ENCODE data around the gene ZNF547. TPM values are rescaled to one million over a fixed set of nuclear protein-coding genes. Genes with fewer than 3 reads are reported as not detected.
"Not testable (repeated sequence)": the region's sequence is repeated elsewhere in the genome, so short reads cannot be mapped to it uniquely, and the experiment has no call there.

ZNF547 gene
- polyA plus RNA-seq, 3 donors: 0.30 to 0.32 TPM; not detected in 1

- no peak overlapping the region for H3K4me3 Mint-ChIP-seq
- Histone ChIP-seq H2AFZ (ENCODE audit: insufficient read depth, low read depth, low read length, poor library complexity, severe bottlenecking) (no peak overlapping the region), H3K79me2 (ENCODE audit: insufficient read depth, low read length) (peaks cover 10% of the 10 kb centered on the region), H3K36me3 (replicated peaks in 1 of 2; ENCODE audit: control insufficient read depth in 1 of 2, insufficient read depth in 2 of 2, low read length in 2 of 2) (peaks cover 0 to 9% of the 10 kb centered on the region in 2 donors), H3K27me3 (ENCODE audit: control insufficient read depth in 2 of 2, insufficient read depth in 2 of 2, low read length in 2 of 2) (no peaks in the 10 kb centered on the region), H3K4me1 (ENCODE audit: control insufficient read depth in 1 of 2, insufficient read depth in 2 of 2, low read length in 2 of 2) (peaks cover 12 to 14% of the 10 kb centered on the region in 2 donors), H3K4me2 (replicated peaks; ENCODE audit: extremely low read depth, low read length, poor library complexity, severe bottlenecking) (no peak overlapping the region), H4K20me1 (ENCODE audit: insufficient read depth, low read length) (no peaks in the 10 kb centered on the region), H3K27ac (ENCODE audit: low read depth in 1 of 2, low read length in 2 of 2) (no peak overlapping the region), H3K9ac (ENCODE audit: insufficient read depth, low read length, poor library complexity, severe bottlenecking) (no peak overlapping the region), H3K9me3 (replicated peaks in 1 of 2; ENCODE audit: control insufficient read depth in 1 of 2, insufficient read depth in 1 of 2, low read length in 2 of 2) (peaks cover 14 to 48% of the 10 kb centered on the region in 2 donors), H3K4me3 (replicated peaks in 1 of 3; ENCODE audit: low read depth in 2 of 3, low read length in 3 of 3) (no peak overlapping the region)
- intact Hi-C loops (cut with micrococcal nuclease): loop anchor here in 1 of 2 donors (10.0 kb wide), 2 partner anchors 68 to 818 kb away; partner anchors contain the start of genes ZNF274 and ZNF749
- peaks cover 23 to 35% of the 10 kb centered on the region in 2 donors for H3K36me3 Mint-ChIP-seq
- no peak overlapping the region for H3K27ac Mint-ChIP-seq
- DNase-seq: no peak
- peaks cover 36 to 79% (median 58%) of the 10 kb centered on the region in 7 donors for H3K9me3 Mint-ChIP-seq
- peaks cover 10% of the 10 kb centered on the region for H3K4me1 Mint-ChIP-seq
- TF ChIP-seq, protein P1, sequence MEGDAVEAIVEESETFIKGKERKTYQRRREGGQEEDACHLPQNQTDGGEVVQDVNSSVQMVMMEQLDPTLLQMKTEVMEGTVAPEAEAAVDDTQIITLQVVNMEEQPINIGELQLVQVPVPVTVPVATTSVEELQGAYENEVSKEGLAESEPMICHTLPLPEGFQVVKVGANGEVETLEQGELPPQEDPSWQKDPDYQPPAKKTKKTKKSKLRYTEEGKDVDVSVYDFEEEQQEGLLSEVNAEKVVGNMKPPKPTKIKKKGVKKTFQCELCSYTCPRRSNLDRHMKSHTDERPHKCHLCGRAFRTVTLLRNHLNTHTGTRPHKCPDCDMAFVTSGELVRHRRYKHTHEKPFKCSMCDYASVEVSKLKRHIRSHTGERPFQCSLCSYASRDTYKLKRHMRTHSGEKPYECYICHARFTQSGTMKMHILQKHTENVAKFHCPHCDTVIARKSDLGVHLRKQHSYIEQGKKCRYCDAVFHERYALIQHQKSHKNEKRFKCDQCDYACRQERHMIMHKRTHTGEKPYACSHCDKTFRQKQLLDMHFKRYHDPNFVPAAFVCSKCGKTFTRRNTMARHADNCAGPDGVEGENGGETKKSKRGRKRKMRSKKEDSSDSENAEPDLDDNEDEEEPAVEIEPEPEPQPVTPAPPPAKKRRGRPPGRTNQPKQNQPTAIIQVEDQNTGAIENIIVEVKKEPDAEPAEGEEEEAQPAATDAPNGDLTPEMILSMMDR (IDR thresholded peaks at IDR 0.05): no peak
- WGBS (ENCODE audit: insufficient coverage): no CpG with 5 or more reads among the region's 2 CpGs
- H3K27me3 Mint-ChIP-seq (ENCODE audit: low read depth in 3 of 3): peaks cover 0 to 3% (median 2%) of the 10 kb centered on the region in 3 donors
Observed at GRCh38 chr19:57366776-57367175, 3.4 kb downstream of the ZNF547 start.

GRCh38 chr19:57374179-57374578, 10.8 kb downstream of the ZNF547 start:
- Histone ChIP-seq H3K4me1 (ENCODE audit: control insufficient read depth in 1 of 2, insufficient read depth in 2 of 2, low read length in 2 of 2) (no peaks in the 10 kb centered on the region), H3K27ac (ENCODE audit: low read depth in 1 of 2, low read length in 2 of 2) (no peak overlapping the region), H3K4me3 (replicated peaks in 1 of 3; ENCODE audit: low read depth in 2 of 3, low read length in 3 of 3) (no peak overlapping the region), H3K36me3 (replicated peaks in 1 of 2; ENCODE audit: control insufficient read depth in 1 of 2, insufficient read depth in 2 of 2, low read length in 2 of 2) (peaks cover 15 to 74% of the 10 kb centered on the region in 2 donors), H4K20me1 (ENCODE audit: insufficient read depth, low read length) (no peaks in the 10 kb centered on the region), H3K27me3 (ENCODE audit: control insufficient read depth in 2 of 2, insufficient read depth in 2 of 2, low read length in 2 of 2) (no peaks in the 10 kb centered on the region), H3K9ac (ENCODE audit: insufficient read depth, low read length, poor library complexity, severe bottlenecking) (no peak overlapping the region), H2AFZ (ENCODE audit: insufficient read depth, low read depth, low read length, poor library complexity, severe bottlenecking) (no peak overlapping the region), H3K4me2 (replicated peaks; ENCODE audit: extremely low read depth, low read length, poor library complexity, severe bottlenecking) (no peak overlapping the region), H3K79me2 (ENCODE audit: insufficient read depth, low read length) (no peaks in the 10 kb centered on the region), H3K9me3 (replicated peaks in 1 of 2; ENCODE audit: control insufficient read depth in 1 of 2, insufficient read depth in 1 of 2, low read length in 2 of 2) (peaks cover 63 to 82% of the 10 kb centered on the region in 2 donors)
- DNase-seq: no peak
- Mint-ChIP-seq H3K9me3 (peaks cover 67 to 92% (median 75%) of the 10 kb centered on the region in 7 donors), H3K4me3 (no peak overlapping the region), H3K27ac (no peak overlapping the region), H3K4me1 (no peaks in the 10 kb centered on the region), H3K27me3 (ENCODE audit: low read depth in 3 of 3) (no peaks in the 10 kb centered on the region), H3K36me3 (peaks cover 63 to 72% of the 10 kb centered on the region in 2 donors)
- TF ChIP-seq, protein P1 (IDR thresholded peaks at IDR 0.05): no peak
- 96% methylated on average over 6 of the region's 6 CpGs for WGBS (ENCODE audit: insufficient coverage)
- intact Hi-C loops (cut with micrococcal nuclease): no loop called here

- H3K4me1 Mint-ChIP-seq; H3K4me3 ChIP-seq (replicated peaks in 1 of 3; ENCODE audit: low read depth in 2 of 3, low read length in 3 of 3); H3K27me3 ChIP-seq (ENCODE audit: control insufficient read depth in 2 of 2, insufficient read depth in 2 of 2, low read length in 2 of 2); H3K9ac ChIP-seq (ENCODE audit: insufficient read depth, low read length, poor library complexity, severe bottlenecking); H3K4me2 ChIP-seq (replicated peaks; ENCODE audit: extremely low read depth, low read length, poor library complexity, severe bottlenecking); H3K4me1 ChIP-seq (ENCODE audit: control insufficient read depth in 1 of 2, insufficient read depth in 2 of 2, low read length in 2 of 2); H3K27me3 Mint-ChIP-seq (ENCODE audit: low read depth in 3 of 3); H3K79me2 ChIP-seq (ENCODE audit: insufficient read depth, low read length); H2AFZ ChIP-seq (ENCODE audit: insufficient read depth, low read depth, low read length, poor library complexity, severe bottlenecking); H3K27ac ChIP-seq (ENCODE audit: low read depth in 1 of 2, low read length in 2 of 2); H4K20me1 ChIP-seq (ENCODE audit: insufficient read depth, low read length); H3K4me3 Mint-ChIP-seq; DNase-seq; intact Hi-C loops (cut with micrococcal nuclease): not testable (repeated sequence)
- peaks cover 15 to 74% of the 10 kb centered on the region in 2 donors for H3K36me3 ChIP-seq (replicated peaks in 1 of 2; ENCODE audit: control insufficient read depth in 1 of 2, insufficient read depth in 2 of 2, low read length in 2 of 2)
- Mint-ChIP-seq H3K36me3 (peaks cover 63 to 72% of the 10 kb centered on the region in 2 donors), H3K27ac (peak overlapping the region in 1 of 7 donors; percentile 63), H3K9me3 (peaks cover 71 to 93% (median 76%) of the 10 kb centered on the region in 7 donors)
- 100% methylated on average over 1 of the region's 2 CpGs for WGBS (ENCODE audit: insufficient coverage)
- peaks cover 65 to 86% of the 10 kb centered on the region in 2 donors for H3K9me3 ChIP-seq (replicated peaks in 1 of 2; ENCODE audit: control insufficient read depth in 1 of 2, insufficient read depth in 1 of 2, low read length in 2 of 2)
Observed at GRCh38 chr19:57374647-57375046, 11.3 kb downstream of the ZNF547 start.
